SK-N-SH (cell line): ENCODE results near the gene GPATCH4.

Source experiments
- CHD2 ChIP-seq: fragments of 150-350 bp; IDR thresholded peaks from 2 replicates; pipeline ENCODE4 v1.6.1; 2018; ENCODE audit warnings: low read length; ENCODE audit not compliant: partially characterized antibody
- EZH2phosphoT487 ChIP-seq: fragments of 200-600 bp; sonication (generic); IDR thresholded peaks from 2 replicates; pipeline ENCODE4 v1.6.1; 2017; ENCODE audit warnings: low read depth, mixed run types, mild to moderate bottlenecking, antibody characterized with exemption, moderate library complexity, borderline replicate concordance
- RCOR1 ChIP-seq: fragments of 150-350 bp; IDR thresholded peaks from 2 replicates; pipeline ENCODE4 v1.6.1; 2017; ENCODE audit warnings: antibody characterized with exemption, low read length
- TCF12 ChIP-seq: IDR thresholded peaks from 2 replicates; pipeline ENCODE4 v1.4.0; 2012
- TF ChIP-seq, protein P1 (sequence below): fragments of 200-600 bp; sonication (generic); IDR thresholded peaks from 2 replicates; pipeline ENCODE4 v1.6.1; 2017; ENCODE audit warnings: antibody characterized with exemption, mild to moderate bottlenecking, moderate library complexity
- TF ChIP-seq, protein P2 (sequence below): IDR thresholded peaks from 2 replicates; pipeline ENCODE4 v1.6.1; 2012; ENCODE audit warnings: mild to moderate bottlenecking, low read depth, low read length, moderate library complexity

DNA sequence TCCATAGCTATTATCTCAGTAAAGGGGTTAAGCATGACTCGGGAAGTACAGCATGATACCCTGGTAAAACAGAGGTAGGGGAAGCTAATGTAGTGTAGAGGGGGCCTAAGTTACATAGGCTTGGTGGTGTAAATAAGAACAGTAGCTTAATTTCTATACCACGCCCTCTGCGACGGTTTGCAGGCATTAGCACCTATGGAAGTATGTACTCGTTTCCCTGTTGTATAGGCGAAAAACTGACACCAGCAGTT, 10.2 kb downstream of the GPATCH4 start:
- TF ChIP-seq, protein P1, sequence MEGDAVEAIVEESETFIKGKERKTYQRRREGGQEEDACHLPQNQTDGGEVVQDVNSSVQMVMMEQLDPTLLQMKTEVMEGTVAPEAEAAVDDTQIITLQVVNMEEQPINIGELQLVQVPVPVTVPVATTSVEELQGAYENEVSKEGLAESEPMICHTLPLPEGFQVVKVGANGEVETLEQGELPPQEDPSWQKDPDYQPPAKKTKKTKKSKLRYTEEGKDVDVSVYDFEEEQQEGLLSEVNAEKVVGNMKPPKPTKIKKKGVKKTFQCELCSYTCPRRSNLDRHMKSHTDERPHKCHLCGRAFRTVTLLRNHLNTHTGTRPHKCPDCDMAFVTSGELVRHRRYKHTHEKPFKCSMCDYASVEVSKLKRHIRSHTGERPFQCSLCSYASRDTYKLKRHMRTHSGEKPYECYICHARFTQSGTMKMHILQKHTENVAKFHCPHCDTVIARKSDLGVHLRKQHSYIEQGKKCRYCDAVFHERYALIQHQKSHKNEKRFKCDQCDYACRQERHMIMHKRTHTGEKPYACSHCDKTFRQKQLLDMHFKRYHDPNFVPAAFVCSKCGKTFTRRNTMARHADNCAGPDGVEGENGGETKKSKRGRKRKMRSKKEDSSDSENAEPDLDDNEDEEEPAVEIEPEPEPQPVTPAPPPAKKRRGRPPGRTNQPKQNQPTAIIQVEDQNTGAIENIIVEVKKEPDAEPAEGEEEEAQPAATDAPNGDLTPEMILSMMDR: no peak
- TF ChIP-seq EZH2phosphoT487 (no peak), CHD2 (no peak), RCOR1 (no peak), TCF12 (no peak)
- TF ChIP-seq, protein P2, sequence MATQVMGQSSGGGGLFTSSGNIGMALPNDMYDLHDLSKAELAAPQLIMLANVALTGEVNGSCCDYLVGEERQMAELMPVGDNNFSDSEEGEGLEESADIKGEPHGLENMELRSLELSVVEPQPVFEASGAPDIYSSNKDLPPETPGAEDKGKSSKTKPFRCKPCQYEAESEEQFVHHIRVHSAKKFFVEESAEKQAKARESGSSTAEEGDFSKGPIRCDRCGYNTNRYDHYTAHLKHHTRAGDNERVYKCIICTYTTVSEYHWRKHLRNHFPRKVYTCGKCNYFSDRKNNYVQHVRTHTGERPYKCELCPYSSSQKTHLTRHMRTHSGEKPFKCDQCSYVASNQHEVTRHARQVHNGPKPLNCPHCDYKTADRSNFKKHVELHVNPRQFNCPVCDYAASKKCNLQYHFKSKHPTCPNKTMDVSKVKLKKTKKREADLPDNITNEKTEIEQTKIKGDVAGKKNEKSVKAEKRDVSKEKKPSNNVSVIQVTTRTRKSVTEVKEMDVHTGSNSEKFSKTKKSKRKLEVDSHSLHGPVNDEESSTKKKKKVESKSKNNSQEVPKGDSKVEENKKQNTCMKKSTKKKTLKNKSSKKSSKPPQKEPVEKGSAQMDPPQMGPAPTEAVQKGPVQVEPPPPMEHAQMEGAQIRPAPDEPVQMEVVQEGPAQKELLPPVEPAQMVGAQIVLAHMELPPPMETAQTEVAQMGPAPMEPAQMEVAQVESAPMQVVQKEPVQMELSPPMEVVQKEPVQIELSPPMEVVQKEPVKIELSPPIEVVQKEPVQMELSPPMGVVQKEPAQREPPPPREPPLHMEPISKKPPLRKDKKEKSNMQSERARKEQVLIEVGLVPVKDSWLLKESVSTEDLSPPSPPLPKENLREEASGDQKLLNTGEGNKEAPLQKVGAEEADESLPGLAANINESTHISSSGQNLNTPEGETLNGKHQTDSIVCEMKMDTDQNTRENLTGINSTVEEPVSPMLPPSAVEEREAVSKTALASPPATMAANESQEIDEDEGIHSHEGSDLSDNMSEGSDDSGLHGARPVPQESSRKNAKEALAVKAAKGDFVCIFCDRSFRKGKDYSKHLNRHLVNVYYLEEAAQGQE: no peak
